Measurements from ENCODE around the gene NKX2-1.

DNA sequence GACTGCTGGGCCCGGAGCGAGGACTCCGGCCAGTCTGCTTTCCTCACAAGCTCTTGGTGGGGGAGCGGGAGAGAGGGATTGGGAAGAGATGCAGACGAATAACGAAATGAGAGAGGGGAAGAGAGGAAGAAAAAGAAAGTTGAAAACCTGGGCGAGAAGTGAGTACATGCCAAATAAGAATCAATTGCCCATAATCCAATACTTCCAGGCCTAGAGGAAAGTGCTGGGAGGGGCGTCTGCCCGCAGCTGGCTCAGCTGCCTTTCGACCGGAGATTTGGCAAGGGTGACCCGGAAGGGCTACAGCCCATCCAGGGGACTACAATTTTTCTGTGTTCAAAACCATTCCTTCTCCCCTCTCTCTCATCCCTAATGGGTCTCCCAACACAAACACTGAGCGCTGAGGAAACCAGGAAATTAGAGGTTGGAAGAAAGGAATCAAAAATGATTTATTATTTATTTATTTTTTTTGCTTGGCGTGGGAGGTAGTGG is 4.9 kb downstream of the NKX2-1 start:
- TF ChIP-seq CTCF (conservative IDR thresholded peaks at IDR 0.05; ENCODE audit: low read depth, low read length), result no peak
- TF ChIP-seq EZH2 (IDR thresholded peaks at IDR 0.05; ENCODE audit: low read length, unreplicated experiment), result no peak

Data from PC-3 (cell line).